GM21723 (cell line): ENCODE measurements around the gene FAM83C.
A peak's percentile ranks its signal among the peaks of the same experiment; 100 is the strongest.
"Not testable (repeated sequence)": the region's sequence is repeated elsewhere in the genome, so short reads cannot be mapped to it uniquely, and the experiment has no call there.

ENCODE experiments used
- ATAC-seq: cut with Tn5 transposase; IDR thresholded peaks from one replicate; pipeline ENCODE4 v1.9.1; 2021; ENCODE audit warnings: mild to moderate bottlenecking, moderate library complexity; ENCODE audit not compliant: unreplicated experiment

The FAM83C gene

DNA sequence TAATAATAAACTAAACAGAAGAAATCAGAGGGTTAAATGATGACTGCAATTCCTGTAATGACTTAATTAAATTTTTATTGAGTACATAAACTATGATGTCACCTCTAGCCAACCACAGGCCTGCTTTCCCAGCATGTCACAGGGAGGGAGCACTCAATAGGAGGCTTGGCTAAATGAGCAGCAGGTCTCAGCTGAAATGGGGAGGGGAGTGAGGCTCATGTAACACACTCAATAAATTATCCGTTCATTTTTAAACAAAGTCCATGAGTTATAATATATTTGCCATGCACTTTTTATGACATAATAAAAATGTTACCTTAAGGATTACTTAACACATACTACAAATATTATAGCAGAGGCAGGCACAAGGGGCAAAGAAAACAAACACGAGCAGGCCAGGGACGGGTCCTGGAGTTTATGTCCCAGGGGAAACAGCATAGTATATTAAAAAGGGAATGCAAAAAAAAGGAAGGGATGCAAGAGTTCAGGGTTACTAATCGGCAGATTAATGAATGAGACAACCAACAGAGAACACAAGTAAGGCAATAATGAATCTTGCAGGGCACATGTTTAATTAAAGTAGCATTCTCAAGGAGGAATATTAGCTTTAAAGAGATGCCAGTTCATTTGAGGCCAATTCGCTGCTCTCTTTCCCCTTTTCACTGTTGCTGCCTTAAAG, 27.1 kb upstream of the FAM83C start:
- no peak for ATAC-seq

GRCh38 chr20:35318502-35319157, 26.4 kb upstream of the FAM83C start:
- no peak for ATAC-seq

GRCh38 chr20:35317416-35318210, 25.4 kb upstream of the FAM83C start:
- ATAC-seq, result no peak

DNA sequence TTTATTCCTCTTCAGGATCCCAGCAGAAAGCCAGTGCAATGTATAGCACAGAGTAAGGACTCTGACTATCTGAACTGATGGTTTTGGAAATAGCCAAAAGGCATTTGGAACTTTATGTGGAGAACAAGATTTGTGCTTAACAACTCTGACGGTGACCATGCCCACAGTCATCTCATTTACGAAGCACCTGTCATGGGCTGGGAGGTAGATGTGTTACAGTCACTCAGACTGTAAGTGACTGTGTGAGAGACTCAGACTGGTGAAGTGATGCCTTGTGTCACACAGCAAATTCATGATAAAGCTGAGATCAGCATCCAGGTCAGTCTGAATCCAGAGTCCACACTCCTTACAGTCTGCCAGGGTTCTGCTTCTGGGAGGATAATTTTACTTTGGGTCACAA, 23.9 kb upstream of the FAM83C start:
- no peak for ATAC-seq

- ATAC-seq, result not testable (repeated sequence)
Measured at GRCh38 chr20:35315632-35316020, 23.4 kb upstream of the FAM83C start.

GRCh38 chr20:35314816-35315631, 22.8 kb upstream of the FAM83C start:
- ATAC-seq, result no peak

- no peak for ATAC-seq
Measured at GRCh38 chr20:35312318-35312717, 20.1 kb upstream of the FAM83C start.

DNA sequence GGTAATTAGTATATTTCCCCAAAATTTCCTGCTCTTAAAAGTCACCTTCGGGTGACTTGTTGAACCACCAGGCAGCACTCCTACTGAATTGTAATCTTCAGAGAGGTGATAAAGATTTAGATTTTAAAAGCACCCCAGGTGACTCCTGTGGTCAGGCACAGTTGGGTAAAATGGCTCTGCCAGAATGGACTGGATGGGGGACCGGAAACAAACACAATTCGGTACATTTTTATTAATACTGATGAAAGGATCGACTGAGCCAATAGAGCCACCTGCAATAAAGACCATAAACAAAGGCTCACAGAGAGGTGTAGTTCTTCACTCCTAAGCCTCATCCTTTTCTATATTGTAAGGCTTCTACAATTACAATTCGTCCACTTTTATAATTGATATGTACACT, 19.6 kb upstream of the FAM83C start:
- ATAC-seq, result no peak

DNA sequence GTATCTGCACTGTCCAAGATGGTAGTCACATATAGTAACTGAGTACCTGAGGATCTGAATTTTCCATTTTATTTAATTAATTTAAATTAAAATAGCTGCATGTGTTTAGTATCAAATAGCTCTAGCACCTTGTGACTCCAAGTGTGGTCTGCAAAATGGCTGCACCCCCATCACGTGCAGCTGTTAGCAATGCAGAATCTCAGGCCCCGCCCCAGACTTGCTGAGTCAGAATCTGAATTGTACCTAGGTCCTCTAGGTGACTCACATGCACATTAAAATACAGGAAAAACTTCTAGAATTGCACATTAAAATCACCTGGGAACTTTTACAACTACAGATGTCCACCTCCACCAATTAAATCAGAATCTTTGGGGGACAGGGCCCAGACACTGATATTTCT, 19.2 kb upstream of the FAM83C start:
- ATAC-seq, result no peak

DNA sequence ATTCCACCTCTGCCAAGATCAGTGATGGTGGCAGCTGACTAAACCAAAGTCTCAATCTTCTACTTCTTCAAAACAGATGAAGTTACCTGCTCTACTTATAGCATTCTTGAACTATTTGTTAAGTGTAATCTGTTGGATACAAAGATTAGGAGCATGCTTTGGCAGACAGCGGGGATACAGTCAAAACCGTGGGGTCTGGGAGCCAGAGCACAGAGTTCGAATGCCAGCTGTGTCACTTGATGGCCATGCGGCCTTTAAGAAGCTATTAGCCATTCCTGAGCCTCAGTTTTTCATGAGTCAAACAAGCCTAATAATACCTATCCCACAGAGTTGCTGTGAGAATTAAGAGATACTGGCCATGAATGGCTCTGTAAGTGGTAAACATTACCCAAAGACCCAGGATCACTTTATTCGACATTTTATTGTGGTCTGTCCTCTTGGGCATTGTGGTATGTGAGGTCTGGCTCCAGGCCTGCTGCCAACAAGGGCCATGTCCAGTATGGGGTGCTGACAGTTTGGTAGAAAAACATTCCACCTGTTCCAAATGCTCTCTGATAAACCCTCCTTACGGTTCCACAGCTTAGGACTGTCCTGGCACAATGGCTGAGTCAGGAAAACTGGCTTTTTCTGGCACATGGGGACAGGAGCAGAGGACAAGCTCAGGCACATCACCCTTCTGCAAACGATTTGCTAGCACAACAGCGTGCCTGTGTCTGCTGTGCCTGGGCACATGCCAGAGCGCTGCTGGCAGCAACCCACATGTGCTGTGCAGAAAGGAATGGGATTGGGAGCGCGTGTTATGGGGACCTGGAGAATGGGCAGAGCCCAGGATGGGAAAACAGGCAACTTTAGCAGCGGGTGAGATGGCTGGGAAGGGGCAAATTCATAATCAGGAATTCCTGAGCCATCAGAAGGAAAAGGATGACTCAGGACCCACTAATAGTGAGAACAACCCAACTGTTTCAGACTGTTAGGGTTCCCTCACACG, 15.7 kb upstream of the FAM83C start:
- no peak for ATAC-seq

GRCh38 chr20:35306931-35307517, 14.8 kb upstream of the FAM83C start:
- no peak for ATAC-seq

DNA sequence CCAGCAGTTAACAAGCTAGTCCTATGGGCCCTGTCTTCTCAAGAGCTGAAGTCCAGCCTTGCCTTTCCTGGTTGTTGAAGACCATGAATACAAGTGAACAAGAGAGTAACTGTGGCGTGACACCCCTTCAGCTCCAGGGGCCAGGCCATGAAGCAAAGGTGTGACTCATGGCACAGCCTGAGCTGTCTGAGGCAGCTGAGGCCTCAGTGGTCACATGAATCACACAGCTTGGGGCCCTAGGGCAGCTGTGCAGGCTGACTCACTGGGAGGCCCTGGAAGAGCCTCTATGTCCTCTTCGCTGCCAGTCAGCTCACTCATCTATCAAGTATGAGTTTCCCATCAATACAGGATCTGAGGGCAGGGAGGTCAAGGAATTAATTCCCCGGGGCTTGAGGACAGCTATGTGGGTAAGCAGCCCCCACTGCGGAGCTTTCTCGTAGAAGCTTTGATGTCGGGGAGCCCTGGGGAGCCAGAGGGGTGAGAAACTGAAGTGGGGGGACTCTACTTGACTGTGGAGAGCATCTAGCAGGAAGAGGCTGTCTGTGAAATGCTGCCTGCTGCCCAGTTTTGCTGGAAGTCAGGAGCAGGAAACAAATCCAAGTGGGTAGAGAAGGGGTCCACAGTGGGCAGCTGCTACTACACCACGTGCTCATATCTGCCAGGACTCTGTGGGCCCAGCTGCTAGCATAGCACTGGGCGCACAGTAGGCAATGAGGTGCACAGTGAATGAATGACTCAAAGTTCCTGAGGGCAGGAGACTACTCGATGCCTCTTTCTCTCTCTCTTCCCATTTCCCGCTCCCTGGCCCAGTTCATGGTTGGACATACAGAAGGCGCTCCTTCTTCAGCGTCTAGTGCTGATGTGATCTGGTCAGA, 13.7 kb upstream of the FAM83C start:
- no peak for ATAC-seq

- ATAC-seq, result no peak
Measured at GRCh38 chr20:35304956-35305355, 12.7 kb upstream of the FAM83C start.

DNA sequence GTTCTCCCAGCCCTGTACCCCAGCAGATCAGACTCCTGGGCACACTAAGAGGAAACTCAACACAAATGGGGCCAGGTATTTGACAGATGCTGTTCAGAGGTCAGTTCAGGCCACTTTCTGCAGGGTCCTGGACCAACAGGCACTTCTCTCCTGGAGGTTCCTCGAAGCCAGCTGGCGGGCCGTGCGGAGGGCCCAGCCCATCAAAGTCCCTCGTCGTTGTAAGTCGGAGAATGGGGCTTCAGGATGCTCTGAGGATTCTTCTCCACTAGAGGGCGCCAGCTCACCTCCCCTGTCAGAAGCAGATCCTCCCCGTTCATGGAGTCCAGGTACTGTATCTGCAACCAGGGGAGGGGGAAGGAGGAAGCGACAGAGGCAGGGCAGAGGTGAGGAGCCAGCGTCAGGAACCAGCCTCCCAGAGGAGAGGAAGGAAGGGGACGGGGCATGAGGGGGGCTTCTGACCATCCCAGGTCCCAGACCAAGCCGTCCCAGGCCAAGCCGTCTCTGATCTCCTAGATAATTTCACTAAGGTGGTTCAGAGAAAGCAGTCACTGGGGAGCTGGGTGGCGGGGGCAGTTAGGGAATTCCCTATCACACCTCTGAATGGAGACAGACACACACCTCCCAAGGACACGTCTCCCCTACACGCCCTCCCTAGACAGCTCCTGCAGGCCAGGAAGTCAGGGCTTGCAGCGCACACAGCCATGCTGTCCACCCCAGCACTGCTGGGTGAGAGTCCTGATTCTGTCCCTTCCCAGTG, 11.7 kb upstream of the FAM83C start:
- peak; percentile 58 for ATAC-seq

DNA sequence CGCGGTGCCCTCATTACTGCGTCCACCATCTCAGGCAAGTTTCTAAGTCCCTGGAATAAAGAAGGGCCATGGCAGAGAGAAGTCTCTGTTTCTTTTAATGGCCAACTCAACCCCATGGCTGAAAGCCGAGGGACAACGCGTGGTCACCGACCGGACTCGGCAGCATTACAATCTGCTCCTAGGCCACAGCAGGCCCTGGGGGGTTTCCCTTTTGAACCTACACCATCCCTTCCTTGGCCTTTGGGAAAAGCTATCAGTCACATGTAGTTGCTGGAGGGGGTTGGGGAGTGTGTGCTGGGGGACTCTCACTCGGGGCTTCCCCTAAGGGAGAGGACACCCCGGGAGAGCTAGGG, 11.1 kb upstream of the FAM83C start:
- ATAC-seq, result no peak

GRCh38 chr20:35302421-35303335, 10.5 kb upstream of the FAM83C start:
- no peak for ATAC-seq

DNA sequence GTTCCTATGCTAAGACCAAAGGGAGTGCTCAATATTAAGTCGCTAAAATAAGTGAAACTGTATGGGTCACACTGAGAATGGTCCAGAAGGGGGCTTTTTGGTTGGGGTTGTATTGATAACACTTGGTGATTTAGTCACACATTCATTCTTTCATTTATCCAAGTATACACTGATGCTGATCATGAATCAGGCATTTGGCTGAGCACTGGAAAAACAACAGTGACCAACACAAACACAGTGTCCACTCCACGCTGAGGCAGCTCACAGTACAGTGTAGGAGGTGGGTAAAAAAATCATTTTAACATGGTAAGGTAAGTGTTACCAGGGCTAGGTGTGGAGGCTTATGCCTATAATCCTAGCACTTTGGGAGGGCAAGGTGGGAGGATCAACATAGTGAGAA, 9.2 kb upstream of the FAM83C start:
- ATAC-seq, result no peak
